ENCODE data around the gene SGCD. TPM values are rescaled to one million over a fixed set of nuclear protein-coding genes. Genes with fewer than 3 reads are reported as not detected.
"Not testable (repeated sequence)": the region's sequence is repeated elsewhere in the genome, so short reads cannot be mapped to it uniquely, and the experiment has no call there.

SGCD gene
- total and polyA plus RNA-seq, 8 donors: 10.4 to 15.8 (median 12.5) TPM

- no peaks in the 10 kb centered on the region for H3K4me1 ChIP-seq
- intact Hi-C loops (cut with DNase I): no loop called here
- H3K4me3 ChIP-seq: no peak overlapping the region
- no peaks in the 10 kb centered on the region for H3K27me3 ChIP-seq
- no peak for TF ChIP-seq CTCF (IDR thresholded peaks at IDR 0.05)
- H3K9me3 ChIP-seq: peaks cover 0 to 27% of the 10 kb centered on the region in 2 donors
- DNase-seq: peak in 1 of 4 donors; percentile 21
- ATAC-seq: no peak
- H3K27ac ChIP-seq: no peak overlapping the region
- H3K36me3 ChIP-seq: no peaks in the 10 kb centered on the region
Observed at GRCh38 chr5:156598964-156599363, 272.0 kb downstream of the SGCD start.

- H3K27me3 ChIP-seq; H3K36me3 ChIP-seq; ATAC-seq; H3K27ac ChIP-seq; H3K4me3 ChIP-seq; intact Hi-C loops (cut with DNase I); H3K4me1 ChIP-seq: not testable (repeated sequence)
- peaks cover 0 to 28% of the 10 kb centered on the region in 2 donors for H3K9me3 ChIP-seq
- peak in 1 of 4 donors; percentile 45 for DNase-seq
Observed at GRCh38 chr5:156610582-156610981, 283.6 kb downstream of the SGCD start.

- Histone ChIP-seq H3K9me3 (peaks cover 0 to 18% of the 10 kb centered on the region in 2 donors), H3K27me3 (no peaks in the 10 kb centered on the region), H3K4me1 (no peaks in the 10 kb centered on the region), H3K27ac (no peak overlapping the region), H3K4me3 (no peak overlapping the region), H3K36me3 (no peaks in the 10 kb centered on the region)
- no peak for ATAC-seq
- TF ChIP-seq CTCF (IDR thresholded peaks at IDR 0.05): no peak
- intact Hi-C loops (cut with DNase I): no loop called here
- DNase-seq: no peak
Observed at GRCh38 chr5:156615901-156616300, 288.9 kb downstream of the SGCD start.

GRCh38 chr5:156617426-156617825 lies 290.5 kb downstream of the SGCD start:
- Histone ChIP-seq H3K4me1 (no peaks in the 10 kb centered on the region), H3K9me3 (peaks cover 0 to 3% of the 10 kb centered on the region in 2 donors), H3K27me3 (no peaks in the 10 kb centered on the region), H3K36me3 (no peaks in the 10 kb centered on the region), H3K27ac (no peak overlapping the region), H3K4me3 (no peak overlapping the region)
- ATAC-seq: no peak
- intact Hi-C loops (cut with DNase I): no loop called here
- no peak for DNase-seq
- TF ChIP-seq CTCF (IDR thresholded peaks at IDR 0.05): no peak

- no peaks in the 10 kb centered on the region for H3K36me3 ChIP-seq
- no peak for ATAC-seq
- peak in 1 of 4 donors; percentile 58 for DNase-seq
- H3K27me3 ChIP-seq: no peaks in the 10 kb centered on the region
- no peaks in the 10 kb centered on the region for H3K4me1 ChIP-seq
- no peak overlapping the region for H3K27ac ChIP-seq
- no peaks in the 10 kb centered on the region for H3K9me3 ChIP-seq
- no peak overlapping the region for H3K4me3 ChIP-seq
- intact Hi-C loops (cut with DNase I): no loop called here
- TF ChIP-seq CTCF (IDR thresholded peaks at IDR 0.05): no peak
Observed at GRCh38 chr5:156618601-156619000, 291.6 kb downstream of the SGCD start.

- ATAC-seq: no peak
- intact Hi-C loops (cut with DNase I): no loop called here
- Histone ChIP-seq H3K36me3 (no peaks in the 10 kb centered on the region), H3K4me1 (no peaks in the 10 kb centered on the region), H3K9me3 (no peaks in the 10 kb centered on the region), H3K4me3 (no peak overlapping the region), H3K27me3 (no peaks in the 10 kb centered on the region), H3K27ac (no peak overlapping the region)
- DNase-seq: no peak
- TF ChIP-seq CTCF (IDR thresholded peaks at IDR 0.05): no peak
Observed at GRCh38 chr5:156621719-156622118, 294.8 kb downstream of the SGCD start.
